Sigmoid colon (tissue), 7 donors: ENCODE data around the gene GSN. TPM values are rescaled to one million over a fixed set of nuclear protein-coding genes. Genes with fewer than 3 reads are reported as not detected.

ENCODE experiments used
- DNase-seq: peaks from one replicate; pipeline ENCODE4 v3.0.0-alpha.2; 2019
- H3K27ac ChIP-seq, 4 donors: fragments of 200-600 bp; sonication (generic); one replicate each; pipeline ENCODE4 v1.5.1; 2016 to 2019; ENCODE audit warnings: mild to moderate bottlenecking in 1 of 4
- H3K27me3 ChIP-seq, 3 donors: fragments of 200-600 bp; sonication (generic); one replicate each; pipeline ENCODE4 v1.5.1; 2019; ENCODE audit warnings: mild to moderate bottlenecking in 1 of 3
- H3K36me3 ChIP-seq, 4 donors: fragments of 200-600 bp; sonication (generic); one replicate each; pipeline ENCODE4 v1.5.1; 2016 to 2019
- H3K4me1 ChIP-seq, 4 donors: fragments of 200-600 bp; sonication (generic); one replicate each; pipeline ENCODE4 v1.5.1; 2017 to 2019
- H3K4me3 ChIP-seq, 4 donors: fragments of 200-600 bp; sonication (generic); one replicate each; pipeline ENCODE4 v1.5.1; 2017 to 2019; ENCODE audit warnings: mild to moderate bottlenecking in 2 of 4, moderate library complexity in 1 of 4
- H3K9me3 ChIP-seq, 4 donors: fragments of 200-600 bp in 3 of 4; sonication (generic) in 3 of 4; one replicate each; pipeline versions ENCODE4 v1.5.1 to v1.6.1; 2013 to 2019
- EP300 ChIP-seq, 4 donors: sonication (generic); formaldehyde crosslinking; IDR thresholded peaks; one replicate each; pipeline ENCODE4 v1.6.1; 2017; ENCODE audit warnings: antibody characterized with exemption in 4 of 4
- POLR2A ChIP-seq, 2 donors: fragments of 450-650 bp; IDR thresholded peaks; one replicate each; pipeline ENCODE4 v1.6.1; 2016; ENCODE audit warnings: antibody characterized with exemption in 2 of 2, mild to moderate bottlenecking in 2 of 2, moderate library complexity in 2 of 2
- POLR2AphosphoS5 ChIP-seq, 4 donors: sonication (generic); formaldehyde crosslinking; IDR thresholded peaks; one replicate each; pipeline ENCODE4 v1.6.1; 2017; ENCODE audit warnings: antibody characterized with exemption in 4 of 4
- WGBS, 2 donors: extraction: QIAGEN DNeasy Blood & Tissue Kit; methylation state at CpG; one replicate each; pipeline ENCODE4 v1.1.7; 2013; 5-methylcytosine and 5-hydroxymethylcytosine counted together
- intact Hi-C: fragments of 100-400 bp; cut with DNase I; formaldehyde crosslinking; loops from one replicate; pipeline ENCODE4 v1.15.1; 2023
- polyA plus RNA-seq, 3 donors: library from polyadenylated mRNA; stranded (reverse); fragments of 200-250 nt; gene quantifications; one replicate each; pipeline ENCODE4 v1.2.3, GENCODE V29; 2013
- total RNA-seq, 4 donors: library from RNA; depleted of rRNA; stranded (reverse); fragments of >200 nt; gene quantifications; one replicate each; pipeline ENCODE4 v1.1.0, GENCODE V29; 2016
- TF ChIP-seq, protein P1 (sequence below), 4 experiments: fragments of 450-650 bp in 3 of 4; fragments of 200-600 bp in 1 of 4; IDR thresholded peaks; one replicate each; pipeline ENCODE4 v1.5.1; 2016 to 2019; ENCODE audit warnings: antibody characterized with exemption in 4 of 4, mild to moderate bottlenecking in 3 of 4, moderate library complexity in 2 of 4
- donor health status: healthy with polysubstance abuse.
- donor health status: Bipolar disorder and iron deficiency.
- donor health status: healthy.

GSN gene
- total and polyA plus RNA-seq, 7 donors, result 333 to 2,826 (median 1,610) TPM

DNA sequence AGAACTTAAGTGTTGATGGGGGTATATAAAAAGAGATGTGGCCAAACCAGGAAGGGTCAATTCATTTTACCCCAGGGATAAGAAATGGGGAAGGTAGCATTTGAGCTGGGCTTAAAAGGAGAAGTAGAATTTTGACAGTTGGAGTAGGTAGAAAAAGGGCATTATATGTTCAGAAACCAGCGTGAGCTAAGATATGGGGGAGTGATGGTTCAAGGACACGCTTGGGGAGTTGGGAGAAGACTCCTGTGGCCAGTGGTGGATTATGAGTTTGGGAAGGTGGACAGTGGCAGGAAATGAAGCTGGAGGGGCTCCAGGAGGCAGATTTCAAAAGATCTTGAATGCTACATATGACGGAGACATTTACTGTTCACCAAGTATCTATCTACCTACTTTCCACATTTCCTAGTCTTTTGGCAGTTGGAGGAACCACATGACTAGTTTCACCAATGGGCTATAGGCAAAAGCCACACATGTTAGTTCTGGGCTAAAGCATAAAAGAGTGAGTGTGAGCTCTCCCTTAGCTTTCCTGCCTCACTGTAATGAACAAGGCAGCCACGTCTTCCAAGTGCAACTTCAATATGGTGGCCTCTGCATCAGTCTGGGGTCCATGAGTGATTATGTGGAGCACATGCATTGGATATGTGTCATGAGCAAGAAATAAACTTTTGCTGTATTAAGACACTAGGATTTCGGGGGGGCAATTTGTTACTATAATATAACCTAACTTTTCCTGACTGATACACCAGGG, 15.7 kb upstream of the GSN start:
- no peak overlapping the region for H3K27ac ChIP-seq
- no peak for TF ChIP-seq POLR2A (IDR thresholded peaks at IDR 0.05)
- TF ChIP-seq, protein P1, sequence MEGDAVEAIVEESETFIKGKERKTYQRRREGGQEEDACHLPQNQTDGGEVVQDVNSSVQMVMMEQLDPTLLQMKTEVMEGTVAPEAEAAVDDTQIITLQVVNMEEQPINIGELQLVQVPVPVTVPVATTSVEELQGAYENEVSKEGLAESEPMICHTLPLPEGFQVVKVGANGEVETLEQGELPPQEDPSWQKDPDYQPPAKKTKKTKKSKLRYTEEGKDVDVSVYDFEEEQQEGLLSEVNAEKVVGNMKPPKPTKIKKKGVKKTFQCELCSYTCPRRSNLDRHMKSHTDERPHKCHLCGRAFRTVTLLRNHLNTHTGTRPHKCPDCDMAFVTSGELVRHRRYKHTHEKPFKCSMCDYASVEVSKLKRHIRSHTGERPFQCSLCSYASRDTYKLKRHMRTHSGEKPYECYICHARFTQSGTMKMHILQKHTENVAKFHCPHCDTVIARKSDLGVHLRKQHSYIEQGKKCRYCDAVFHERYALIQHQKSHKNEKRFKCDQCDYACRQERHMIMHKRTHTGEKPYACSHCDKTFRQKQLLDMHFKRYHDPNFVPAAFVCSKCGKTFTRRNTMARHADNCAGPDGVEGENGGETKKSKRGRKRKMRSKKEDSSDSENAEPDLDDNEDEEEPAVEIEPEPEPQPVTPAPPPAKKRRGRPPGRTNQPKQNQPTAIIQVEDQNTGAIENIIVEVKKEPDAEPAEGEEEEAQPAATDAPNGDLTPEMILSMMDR (IDR thresholded peaks at IDR 0.05), result no peak
- intact Hi-C loops, result no loop called here
- H3K4me3 ChIP-seq, result no peak overlapping the region
- no peak for DNase-seq
- H3K27me3 ChIP-seq, result no peaks in the 10 kb centered on the region
- WGBS, 2 donors, result 91 to 95% methylated on average over 5 of the region's 5 CpGs
- peaks cover 0 to 5% (median 0%) of the 10 kb centered on the region in 4 donors for H3K4me1 ChIP-seq
- no peaks in the 10 kb centered on the region for H3K9me3 ChIP-seq
- H3K36me3 ChIP-seq, result no peaks in the 10 kb centered on the region

DNA sequence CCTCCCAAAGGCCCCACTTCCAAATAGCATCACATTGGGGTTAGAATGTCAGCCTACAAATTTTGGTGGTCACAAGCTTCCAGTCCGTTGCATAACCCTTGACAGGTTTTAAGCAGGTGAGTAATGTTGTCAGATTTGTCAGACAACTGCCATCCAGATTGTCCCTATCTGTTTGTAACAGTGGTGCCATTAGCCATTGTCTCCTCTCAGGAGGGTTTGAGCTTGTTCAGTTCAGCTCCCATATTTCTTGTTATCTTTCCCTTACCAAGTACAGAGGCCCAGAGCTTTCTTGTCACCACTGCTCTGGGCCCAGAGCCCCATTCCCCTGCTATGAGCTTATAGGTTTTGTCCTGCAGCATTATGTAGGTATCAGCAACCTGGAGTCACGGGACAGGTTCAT, 14.8 kb upstream of the GSN start:
- Histone ChIP-seq H3K9me3 (no peaks in the 10 kb centered on the region), H3K4me3 (no peak overlapping the region), H3K27me3 (no peaks in the 10 kb centered on the region), H3K4me1 (no peaks in the 10 kb centered on the region), H3K27ac (no peak overlapping the region), H3K36me3 (no peaks in the 10 kb centered on the region)
- TF ChIP-seq POLR2A (IDR thresholded peaks at IDR 0.05) (no peak), POLR2AphosphoS5 (IDR thresholded peaks at IDR 0.05) (no peak), EP300 (IDR thresholded peaks at IDR 0.05) (no peak)
- TF ChIP-seq, protein P1 (IDR thresholded peaks at IDR 0.05), result no peak
- WGBS, 2 donors, result 89 to 93% methylated on average over 2 of the region's 2 CpGs
- intact Hi-C loops, result no loop called here
- DNase-seq, result no peak

DNA sequence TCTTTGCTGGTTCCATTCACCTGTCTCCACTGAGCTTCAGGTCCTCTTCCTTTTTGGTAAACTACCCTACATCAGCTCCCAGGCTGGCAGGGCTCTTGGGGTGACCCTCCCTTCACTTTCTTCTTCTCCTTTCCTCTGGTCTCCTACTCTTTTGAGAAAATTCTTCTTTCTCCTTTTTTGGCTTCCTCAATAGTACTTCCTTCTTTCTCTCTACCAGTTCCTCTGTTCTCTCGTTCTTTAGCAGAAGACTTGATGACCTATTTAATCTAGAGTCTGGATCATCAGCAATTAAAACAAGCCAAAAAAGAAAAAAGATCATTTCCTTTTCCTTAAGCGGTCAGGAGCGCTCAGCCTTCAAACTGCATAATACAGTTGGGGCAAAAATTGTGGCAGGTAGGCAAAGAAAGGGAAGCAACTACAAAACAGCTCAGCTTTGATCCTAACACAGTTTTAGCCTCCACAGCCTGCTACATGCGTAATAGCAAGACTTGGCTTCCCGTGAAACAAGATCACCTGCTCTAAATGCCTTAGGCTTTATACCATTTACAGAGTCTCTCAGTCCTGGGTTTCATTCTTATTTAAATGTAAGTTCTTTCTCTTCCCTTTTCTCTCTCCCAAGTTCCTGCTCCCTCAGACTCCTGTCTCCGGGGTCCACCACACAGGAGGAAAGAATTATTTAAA, 14.0 kb upstream of the GSN start:
- H3K27ac ChIP-seq, result peak overlapping the region in 1 of 4 donors; percentile 13
- H3K4me1 ChIP-seq, result no peaks in the 10 kb centered on the region
- intact Hi-C loops, result no loop called here
- TF ChIP-seq POLR2AphosphoS5 (IDR thresholded peaks at IDR 0.05) (no peak), EP300 (IDR thresholded peaks at IDR 0.05) (no peak), POLR2A (IDR thresholded peaks at IDR 0.05) (no peak)
- TF ChIP-seq, protein P1 (IDR thresholded peaks at IDR 0.05), result no peak
- no peaks in the 10 kb centered on the region for H3K9me3 ChIP-seq
- no peaks in the 10 kb centered on the region for H3K36me3 ChIP-seq
- no peak for DNase-seq
- WGBS, 2 donors, result 47 to 75% methylated on average over 6 of the region's 6 CpGs
- no peak overlapping the region for H3K4me3 ChIP-seq
- H3K27me3 ChIP-seq, result no peaks in the 10 kb centered on the region

DNA sequence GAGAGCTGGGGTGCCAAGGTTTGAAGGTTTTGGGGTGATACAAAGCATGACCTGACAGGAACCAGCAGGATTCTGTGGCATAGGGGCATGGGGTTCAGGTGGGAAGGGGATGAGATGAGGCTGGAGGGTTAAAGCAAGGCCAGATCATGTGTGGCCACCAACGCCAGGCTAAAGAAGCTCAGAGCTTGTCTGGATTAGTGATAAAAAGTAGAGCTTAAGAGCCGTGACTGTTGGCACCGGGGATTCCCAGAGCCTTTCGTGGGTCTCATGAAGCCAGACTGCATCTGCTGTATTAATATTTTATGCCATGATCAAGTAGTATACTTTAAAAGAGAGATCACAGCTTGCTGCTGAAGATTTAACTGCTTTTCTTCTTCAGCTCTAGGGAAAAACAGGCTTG, 8.5 kb upstream of the GSN start:
- H3K9me3 ChIP-seq, result no peaks in the 10 kb centered on the region
- peaks cover 0 to 47% (median 28%) of the 10 kb centered on the region in 4 donors for H3K4me1 ChIP-seq
- no peak overlapping the region for H3K27ac ChIP-seq
- intact Hi-C loops, result no loop called here
- H3K36me3 ChIP-seq, result no peaks in the 10 kb centered on the region
- H3K27me3 ChIP-seq, result no peaks in the 10 kb centered on the region
- no peak overlapping the region for H3K4me3 ChIP-seq
- WGBS, 2 donors, result 89 to 95% methylated on average over 4 of the region's 4 CpGs
- no peak for DNase-seq
- no peak for TF ChIP-seq POLR2AphosphoS5 (IDR thresholded peaks at IDR 0.05)
- no peak for TF ChIP-seq POLR2A (IDR thresholded peaks at IDR 0.05)
- no peak for TF ChIP-seq EP300 (IDR thresholded peaks at IDR 0.05)
- TF ChIP-seq, protein P1 (IDR thresholded peaks at IDR 0.05), result no peak
